H54 (cell line): ENCODE measurements around the gene MAPT.

ENCODE experiments used
- DNase-seq: peaks from one replicate; pipeline ENCODE4 v3.0.0; 2011; ENCODE audit warnings: low spot score, mixed read lengths; ENCODE audit not compliant: insufficient read length
- FAIRE-seq: peaks from 3 replicates; lab custom pipeline; 2011; peaks lifted over from hg19 to GRCh38; lab: Jason Lieb, UNC
- POLR2A ChIP-seq: IDR thresholded peaks from 2 replicates; pipeline ENCODE4 v1.6.1; 2011; ENCODE audit warnings: low read depth, mild to moderate bottlenecking, low read length

MAPT gene

DNA sequence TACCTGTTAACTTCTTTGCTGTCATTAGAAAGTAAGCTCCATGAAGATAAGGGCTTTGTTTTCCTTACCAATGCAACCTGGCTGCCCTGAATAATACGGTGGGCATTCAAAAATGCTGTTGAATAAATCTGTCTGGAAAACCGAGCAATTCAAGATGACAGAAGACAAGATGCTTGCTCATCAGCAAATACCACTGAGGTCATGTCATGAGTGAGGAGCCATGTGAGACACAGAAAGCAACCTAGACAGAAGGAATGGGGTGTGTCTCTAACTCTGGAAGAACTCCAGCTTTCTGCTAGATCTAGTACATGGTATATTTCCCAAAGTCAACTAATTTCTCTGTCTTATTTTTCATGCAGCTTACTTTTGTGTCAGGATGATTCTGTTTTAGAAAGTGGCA is 168.9 kb downstream of the MAPT start:
- TF ChIP-seq POLR2A: no peak
- peak; percentile 49 for DNase-seq
- FAIRE-seq: peak; percentile 94

DNA sequence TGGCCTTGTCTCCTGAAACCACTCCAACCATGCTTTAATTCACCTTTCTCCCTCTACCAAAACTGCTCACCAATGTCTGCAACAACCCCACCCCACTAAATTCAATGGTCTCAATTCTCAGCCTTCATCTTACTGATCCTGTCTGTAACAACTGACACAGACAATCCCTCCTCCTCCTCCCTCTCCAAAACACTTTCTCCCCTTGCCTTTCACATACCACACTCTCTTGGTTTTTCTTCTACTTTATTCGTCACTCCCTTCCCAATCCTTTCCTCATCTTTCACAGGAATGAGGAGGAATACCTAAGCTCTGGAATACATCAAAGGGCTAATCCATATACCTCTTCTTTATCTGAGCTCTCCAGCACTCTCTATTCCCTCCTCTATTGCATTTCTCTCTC is 170.1 kb downstream of the MAPT start:
- no peak for TF ChIP-seq POLR2A
- peak; percentile 33 for FAIRE-seq
- no peak for DNase-seq

DNA sequence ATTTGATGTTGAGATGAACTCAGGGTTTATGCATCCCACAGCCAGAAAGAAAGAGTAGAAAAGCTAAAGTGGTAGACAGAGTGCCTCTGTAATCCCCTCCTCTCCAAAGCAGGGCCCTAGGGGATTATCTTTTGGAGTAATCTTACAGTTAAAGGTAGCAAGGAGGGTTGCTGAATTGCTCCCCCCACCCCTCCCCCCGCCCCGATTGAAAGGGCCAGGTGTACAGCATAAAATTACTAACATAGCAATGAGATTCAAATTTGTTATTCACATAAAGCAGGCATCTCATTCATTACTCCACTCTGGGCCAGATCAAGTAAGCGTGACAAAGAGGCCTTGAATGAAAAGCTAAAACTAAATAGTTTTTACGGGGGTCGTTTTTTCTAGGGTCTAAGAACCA is 177.4 kb downstream of the MAPT start:
- no peak for TF ChIP-seq POLR2A
- DNase-seq (no peak), FAIRE-seq (no peak)

DNA sequence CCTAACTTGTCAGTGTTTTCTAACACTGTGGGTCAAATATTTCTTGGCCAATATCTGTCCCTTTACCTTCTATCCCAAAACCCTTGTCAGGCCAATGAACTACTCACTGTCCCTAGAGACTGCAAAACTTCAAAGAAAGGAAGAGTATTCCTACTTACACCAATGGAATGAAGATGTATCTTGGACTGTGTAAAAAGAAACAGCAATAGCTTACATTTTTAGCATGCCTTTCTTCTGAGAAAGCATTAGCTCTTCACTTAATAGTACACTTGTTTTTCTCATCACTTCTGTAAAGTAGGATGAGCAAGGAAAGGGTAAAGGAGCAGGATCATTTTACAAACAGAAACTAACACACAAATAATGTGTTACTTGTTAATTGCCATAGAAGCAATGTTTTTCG is 178.6 kb downstream of the MAPT start:
- peak; percentile 35 for DNase-seq
- TF ChIP-seq POLR2A: no peak
- FAIRE-seq: peak; percentile 99

DNA sequence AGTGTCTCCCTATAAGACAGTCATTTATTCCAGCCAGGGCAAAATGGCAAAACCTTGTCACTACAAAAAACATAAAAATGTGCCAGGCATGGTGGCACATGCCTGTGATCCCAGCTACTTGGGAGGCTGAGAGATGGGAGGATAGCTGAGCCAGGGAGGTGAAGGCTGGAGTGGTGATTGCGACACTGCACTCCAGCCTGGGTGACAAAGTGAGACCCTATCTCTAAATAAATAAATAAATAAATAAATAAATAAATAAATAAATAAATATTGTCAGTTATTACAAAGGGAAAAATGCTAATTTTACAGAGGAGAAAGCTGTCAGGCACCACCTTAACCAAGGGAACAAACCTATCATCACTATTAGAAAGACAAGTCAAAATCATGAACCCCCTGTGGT is 180.2 kb downstream of the MAPT start:
- FAIRE-seq (no peak), DNase-seq (no peak)
- TF ChIP-seq POLR2A: no peak
